Muscle of leg (tissue), 11 donors: ENCODE data around the gene RNF157. TPM values are rescaled to one million over a fixed set of nuclear protein-coding genes. Genes with fewer than 3 reads are reported as not detected.
"Not testable (repeated sequence)": the region's sequence is repeated elsewhere in the genome, so short reads cannot be mapped to it uniquely, and the experiment has no call there.

Experiments
- DNase-seq: peaks from one replicate; pipeline ENCODE4 v3.0.0; 2013
- H3K27ac ChIP-seq: one replicate; pipeline ENCODE4 v1.5.1; 2013; ENCODE audit warnings: mild to moderate bottlenecking, low read length, control low read depth
- H3K27me3 ChIP-seq: one replicate; pipeline ENCODE4 v1.6.1; 2013; ENCODE audit warnings: low read length; ENCODE audit not compliant: control insufficient read depth, insufficient read depth
- H3K36me3 ChIP-seq: one replicate; pipeline ENCODE4 v1.6.1; 2013; ENCODE audit warnings: low read length; ENCODE audit not compliant: control insufficient read depth, insufficient read depth
- H3K4me1 ChIP-seq: one replicate; pipeline ENCODE4 v1.6.1; 2013; ENCODE audit warnings: low read length; ENCODE audit not compliant: control insufficient read depth, insufficient read depth
- H3K4me3 ChIP-seq: one replicate; pipeline ENCODE4 v1.5.1; 2013; ENCODE audit warnings: low read length, control low read depth
- H3K9me3 ChIP-seq: replicated peaks from 2 replicates; pipeline ENCODE4 v1.6.1; 2013; ENCODE audit warnings: low read depth, low read length; ENCODE audit not compliant: control insufficient read depth
- WGBS: methylation state at CpG from one replicate; pipeline ENCODE4 v1.1.5; 2013; ENCODE audit warnings: missing lambda C conversion rate; ENCODE audit not compliant: insufficient coverage; 5-methylcytosine and 5-hydroxymethylcytosine counted together
- polyA plus RNA-seq, 8 donors: library from polyadenylated mRNA; unstranded; fragments of 120-200 nt; gene quantifications; one replicate each; pipeline versions ENCODE4 v1.2.1 to v1.2.3, GENCODE V29; 2013; ENCODE audit warnings: inconsistent platforms in 1 of 8, low replicate concordance in 1 of 8; ENCODE audit not compliant: insufficient read length in 8 of 8, insufficient read depth in 1 of 8
- total RNA-seq: library from RNA; stranded (reverse); fragments of 120-200 nt; gene quantifications from one replicate; pipeline ENCODE4 v1.2.4, GENCODE V29; 2013

RNF157 gene
- total and polyA plus RNA-seq, 9 donors: 5.5 to 11.1 (median 10.0) TPM

GRCh38 chr17:76233588-76234353 is 6.5 kb downstream of the RNF157 start:
- Histone ChIP-seq H3K4me3 (no peak overlapping the region), H3K4me1 (no peaks in the 10 kb centered on the region), H3K9me3 (no peaks in the 10 kb centered on the region), H3K27me3 (peaks cover 6% of the 10 kb centered on the region), H3K36me3 (no peaks in the 10 kb centered on the region), H3K27ac (no peak overlapping the region)
- no peak for DNase-seq
- 100% methylated on average over 2 of the region's 6 CpGs for WGBS

- DNase-seq: peak; percentile 93
- no peaks in the 10 kb centered on the region for H3K9me3 ChIP-seq
- no CpG with 5 or more reads among the region's 2 CpGs for WGBS
Observed at GRCh38 chr17:76232342-76232741, 8.0 kb downstream of the RNF157 start.

GRCh38 chr17:76226749-76227148 is 13.5 kb downstream of the RNF157 start:
- DNase-seq, H3K27ac ChIP-seq: not testable (repeated sequence)
- 90% methylated on average over 14 of the region's 19 CpGs for WGBS

More at GRCh38 chr17:76232342-76232741, 8.0 kb downstream of the RNF157 start:
- H3K27ac ChIP-seq: peak overlapping the region; percentile 55
- no peak overlapping the region for H3K4me3 ChIP-seq
- no peaks in the 10 kb centered on the region for H3K4me1 ChIP-seq
- H3K27me3 ChIP-seq: no peaks in the 10 kb centered on the region
- no peaks in the 10 kb centered on the region for H3K36me3 ChIP-seq

GRCh38 chr17:76225373-76226086 is 14.8 kb downstream of the RNF157 start:
- not testable (repeated sequence) for H3K4me3 ChIP-seq, H3K4me1 ChIP-seq, H3K9me3 ChIP-seq, H3K27me3 ChIP-seq, H3K27ac ChIP-seq, DNase-seq, H3K36me3 ChIP-seq
- WGBS: 44% methylated on average over 1 of the region's 7 CpGs

More at GRCh38 chr17:76226749-76227148, 13.5 kb downstream of the RNF157 start:
- not testable (repeated sequence) for H3K27me3 ChIP-seq, H3K36me3 ChIP-seq, H3K9me3 ChIP-seq, H3K4me3 ChIP-seq, H3K4me1 ChIP-seq

GRCh38 chr17:76223802-76224201 is 16.5 kb downstream of the RNF157 start:
- Histone ChIP-seq H3K9me3 (no peaks in the 10 kb centered on the region), H3K4me1 (no peaks in the 10 kb centered on the region), H3K36me3 (no peaks in the 10 kb centered on the region), H3K4me3 (no peak overlapping the region), H3K27ac (no peak overlapping the region), H3K27me3 (no peaks in the 10 kb centered on the region)
- no CpG with 5 or more reads among the region's 1 CpG for WGBS
- DNase-seq: no peak

- WGBS: 67% methylated on average over 1 of the region's 7 CpGs
- Histone ChIP-seq H3K4me3 (no peak overlapping the region), H3K36me3 (no peaks in the 10 kb centered on the region), H3K27ac (no peak overlapping the region), H3K9me3 (no peaks in the 10 kb centered on the region), H3K27me3 (no peaks in the 10 kb centered on the region), H3K4me1 (no peaks in the 10 kb centered on the region)
- no peak for DNase-seq
Observed at GRCh38 chr17:76219670-76220383, 20.5 kb downstream of the RNF157 start.

- no CpG with 5 or more reads among the region's 3 CpGs for WGBS
- H3K27ac ChIP-seq: no peak overlapping the region
- H3K27me3 ChIP-seq: no peaks in the 10 kb centered on the region
- H3K4me3 ChIP-seq: no peak overlapping the region
- H3K9me3 ChIP-seq: no peaks in the 10 kb centered on the region
- no peak for DNase-seq
- no peaks in the 10 kb centered on the region for H3K4me1 ChIP-seq
- H3K36me3 ChIP-seq: no peaks in the 10 kb centered on the region
Observed at GRCh38 chr17:76217081-76217480, 23.2 kb downstream of the RNF157 start.

GRCh38 chr17:76213491-76213890 is 26.8 kb downstream of the RNF157 start:
- H3K27ac ChIP-seq: no peak overlapping the region
- H3K36me3 ChIP-seq: no peaks in the 10 kb centered on the region
- no peaks in the 10 kb centered on the region for H3K4me1 ChIP-seq
- no peak overlapping the region for H3K4me3 ChIP-seq
- H3K9me3 ChIP-seq: no peaks in the 10 kb centered on the region
- DNase-seq: no peak
- no peaks in the 10 kb centered on the region for H3K27me3 ChIP-seq
- WGBS: no CpG with 5 or more reads among the region's 2 CpGs

GRCh38 chr17:76208120-76208519 is 32.2 kb downstream of the RNF157 start:
- 71% methylated on average over 1 of the region's 1 CpG for WGBS
- no peak overlapping the region for H3K4me3 ChIP-seq
- no peaks in the 10 kb centered on the region for H3K4me1 ChIP-seq
- no peak overlapping the region for H3K27ac ChIP-seq
- H3K9me3 ChIP-seq: no peaks in the 10 kb centered on the region
- no peaks in the 10 kb centered on the region for H3K27me3 ChIP-seq
- no peak for DNase-seq
- no peaks in the 10 kb centered on the region for H3K36me3 ChIP-seq
